Activated CD8-positive, alpha-beta memory T cell treated with anti-CD3 and anti-CD28 coated beads, Interleukin-2, amount 50 U/mL, for 24 hours (primary cell): Measurements from ENCODE around the gene KLHDC10.
"Not testable (repeated sequence)": the region's sequence is repeated elsewhere in the genome, so short reads cannot be mapped to it uniquely, and the experiment has no call there.

Experiments used
- DNase-seq: peaks from one replicate; pipeline ENCODE4 v3.0.0-alpha.2; 2020; ENCODE audit errors: extremely low read depth

KLHDC10 gene

GRCh38 chr7:130118294-130118693 is 48.0 kb downstream of the KLHDC10 start:
- no peak for DNase-seq

DNA sequence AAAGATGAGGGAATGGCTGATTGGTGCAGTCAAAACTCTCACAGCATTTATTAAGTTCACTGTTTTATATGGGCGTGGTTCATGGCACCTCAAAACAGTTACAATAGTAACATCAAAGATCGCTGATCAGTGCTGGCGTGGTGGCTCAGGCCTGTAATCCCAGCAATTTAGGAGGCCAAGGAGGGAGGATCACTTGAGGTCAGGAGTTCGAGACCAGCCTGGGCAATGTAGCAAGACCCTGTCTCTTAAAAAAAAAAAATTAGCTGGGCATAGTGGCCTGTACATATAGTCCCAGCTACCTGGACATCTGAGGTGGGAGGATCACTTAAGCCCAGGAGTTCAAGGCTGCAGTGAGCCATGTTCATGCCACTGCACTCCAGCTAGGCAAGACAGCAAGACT is 48.5 kb downstream of the KLHDC10 start:
- DNase-seq: no peak

GRCh38 chr7:130123501-130123900 is 53.2 kb downstream of the KLHDC10 start:
- DNase-seq: no peak

- no peak for DNase-seq
Observed at GRCh38 chr7:130124711-130125110, 54.4 kb downstream of the KLHDC10 start.

GRCh38 chr7:130126840-130127239 is 56.5 kb downstream of the KLHDC10 start:
- DNase-seq: not testable (repeated sequence)

DNA sequence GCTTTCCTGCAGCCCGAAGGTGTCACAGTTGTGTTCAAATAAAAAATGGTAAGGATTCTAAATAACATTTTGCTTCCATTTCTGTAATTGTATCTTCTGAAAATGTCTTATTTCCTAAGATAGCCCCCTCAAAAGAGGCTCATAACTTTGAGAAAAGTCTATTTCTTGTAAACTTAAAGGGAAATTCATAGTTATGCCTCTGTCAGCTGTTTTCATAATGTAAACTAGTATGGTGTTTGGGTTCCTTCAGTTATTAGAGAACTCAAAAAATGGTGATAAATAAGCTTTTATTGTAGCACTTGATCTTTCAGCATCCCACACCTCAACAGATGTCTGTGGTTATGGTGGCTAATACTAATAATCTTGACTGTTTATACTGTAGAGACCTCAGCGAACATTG is 57.1 kb downstream of the KLHDC10 start:
- no peak for DNase-seq

- DNase-seq: no peak
Observed at GRCh38 chr7:130127821-130128317, 57.5 kb downstream of the KLHDC10 start.

GRCh38 chr7:130129011-130129411 is 58.7 kb downstream of the KLHDC10 start:
- no peak for DNase-seq

DNA sequence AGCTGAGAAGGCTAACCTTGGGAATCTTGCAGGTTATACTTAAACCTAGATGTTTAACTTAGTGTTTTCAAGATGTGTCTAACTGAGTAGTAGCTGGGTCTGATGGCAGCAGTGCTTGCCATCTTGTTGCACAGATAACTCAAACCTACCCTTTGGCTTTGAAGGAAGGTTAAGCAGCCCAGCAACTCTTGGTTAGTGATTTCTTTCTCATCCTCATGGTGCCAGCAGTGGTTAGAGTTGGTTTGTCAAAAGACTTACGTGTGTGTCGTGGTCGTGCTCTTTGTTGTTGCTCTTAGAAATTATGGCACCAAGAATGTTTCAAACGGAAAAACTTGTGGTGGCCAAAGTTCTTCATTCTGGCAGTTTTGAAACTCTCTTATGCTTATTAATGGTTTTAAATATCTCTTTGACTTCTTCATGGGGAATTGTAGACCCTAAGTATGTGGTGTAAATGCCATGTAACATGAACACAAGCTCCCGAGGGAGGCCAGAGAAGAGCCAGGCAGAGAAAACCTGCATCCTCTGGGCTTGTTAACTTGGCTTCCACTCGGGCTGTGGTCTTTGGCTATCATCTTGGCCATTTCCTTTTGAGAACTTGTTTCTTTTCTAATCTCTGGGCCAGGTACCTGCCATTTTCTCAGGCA is 61.0 kb downstream of the KLHDC10 start:
- DNase-seq: no peak

DNA sequence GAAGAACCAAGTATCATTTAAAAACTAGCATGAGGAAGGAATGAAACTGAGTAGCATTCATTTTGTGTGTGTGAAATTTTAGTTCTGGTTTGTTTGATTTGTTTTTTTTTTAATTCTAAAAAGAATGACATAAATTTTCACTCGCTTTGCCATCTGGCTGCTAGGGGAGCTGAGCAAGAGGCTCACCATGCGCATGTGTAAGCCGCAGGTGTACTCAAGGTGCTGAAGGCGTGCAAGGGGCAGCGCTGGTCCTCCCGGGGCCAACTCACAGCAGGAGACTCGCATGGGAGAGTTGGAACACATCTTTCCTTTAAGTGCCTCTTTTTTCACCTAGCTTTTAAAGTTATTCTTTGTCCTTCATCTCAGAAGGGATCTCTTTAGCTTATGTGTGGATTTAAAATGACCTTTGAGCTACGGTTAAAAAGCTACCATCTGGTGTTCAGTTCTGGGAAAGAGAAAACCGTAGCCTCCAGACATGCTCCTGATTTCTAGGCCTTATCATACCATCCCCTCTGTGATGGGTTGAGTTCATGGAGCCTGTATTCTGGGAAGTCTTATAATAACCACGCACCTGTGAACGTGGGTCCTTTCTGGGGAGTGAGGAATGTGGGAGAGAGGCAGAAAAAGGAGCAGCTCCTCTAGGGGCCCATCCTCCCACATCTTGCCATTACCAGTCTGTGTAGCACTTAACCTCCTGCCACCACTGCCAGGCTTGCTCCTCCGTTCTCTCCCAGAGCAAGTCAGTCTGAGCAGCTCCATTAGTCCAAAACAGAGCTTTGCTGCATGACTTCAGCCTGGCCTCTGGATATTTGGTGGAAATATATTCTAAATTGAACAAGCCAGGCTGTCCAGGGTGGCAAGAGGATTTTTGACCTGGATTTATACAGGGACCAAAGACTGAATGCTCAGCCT is 61.9 kb downstream of the KLHDC10 start:
- no peak for DNase-seq

GRCh38 chr7:130133029-130133782 is 62.9 kb downstream of the KLHDC10 start:
- DNase-seq: no peak

GRCh38 chr7:130134106-130134636 is 63.8 kb downstream of the KLHDC10 start:
- DNase-seq: no peak

DNA sequence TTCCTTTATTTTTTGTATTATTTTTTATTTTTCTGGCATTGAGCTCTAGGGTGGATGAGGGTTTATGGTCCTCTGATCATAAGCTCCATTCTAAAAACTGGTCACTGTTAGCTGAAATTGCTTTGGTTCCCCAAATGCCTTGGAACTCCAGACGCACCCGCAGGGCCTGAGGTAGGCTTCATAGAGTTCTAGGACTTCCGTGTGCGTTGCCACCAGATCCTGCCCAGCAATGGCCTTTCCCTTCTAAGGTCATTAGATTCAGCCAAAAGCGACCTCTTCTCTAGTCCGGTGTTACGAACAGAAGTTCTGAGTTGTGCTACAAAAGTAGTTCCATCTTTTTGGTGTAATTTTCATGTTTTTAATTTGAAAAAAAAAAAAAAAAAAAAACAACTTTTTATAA is 64.4 kb downstream of the KLHDC10 start:
- no peak for DNase-seq

GRCh38 chr7:130135208-130136205 is 65.2 kb downstream of the KLHDC10 start:
- no peak for DNase-seq

GRCh38 chr7:130136579-130137167 is 66.3 kb downstream of the KLHDC10 start:
- DNase-seq: no peak

- no peak for DNase-seq
Observed at GRCh38 chr7:130137207-130137606, 66.9 kb downstream of the KLHDC10 start.

- DNase-seq: no peak
Observed at GRCh38 chr7:130139193-130139960, 69.0 kb downstream of the KLHDC10 start.

DNA sequence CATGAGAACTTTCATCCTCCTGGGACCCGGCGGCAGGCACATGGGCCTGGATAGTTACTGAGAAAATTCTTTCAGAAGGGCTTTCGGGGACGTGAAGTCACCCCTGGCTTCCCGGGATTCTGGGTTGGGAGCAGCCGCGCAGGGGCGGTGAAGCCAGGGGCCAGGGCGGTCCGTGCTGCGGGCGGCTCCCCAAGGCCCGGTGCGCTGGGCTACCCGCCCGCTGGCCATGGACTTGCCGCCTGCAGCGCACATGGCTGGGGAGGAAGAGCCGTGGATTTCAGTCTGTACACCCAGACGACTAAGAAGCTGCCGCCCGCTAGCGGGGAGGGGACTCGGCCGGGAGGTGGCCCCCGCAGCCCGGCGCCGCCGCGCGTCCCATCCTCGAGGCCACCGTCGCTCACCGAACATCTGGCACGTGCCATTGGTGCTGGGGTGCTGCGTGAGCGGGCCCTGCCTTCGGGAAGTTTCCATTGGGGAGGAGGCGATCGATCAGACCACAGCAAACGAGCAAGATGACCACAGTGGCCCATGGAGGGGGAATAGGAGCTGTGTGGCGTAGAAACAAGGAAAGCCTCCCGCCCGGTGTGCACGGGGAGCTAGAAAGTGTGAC is 70.3 kb downstream of the KLHDC10 start:
- DNase-seq: no peak
